EH (cell line): Measurements from ENCODE around the gene BANP.
"Not testable (repeated sequence)": the region's sequence is repeated elsewhere in the genome, so short reads cannot be mapped to it uniquely, and the experiment has no call there.

Source experiments
- DNase-seq: peaks from one replicate; pipeline ENCODE4 v3.0.0-alpha.2; 2015; ENCODE audit warnings: low read depth

The BANP gene

DNA sequence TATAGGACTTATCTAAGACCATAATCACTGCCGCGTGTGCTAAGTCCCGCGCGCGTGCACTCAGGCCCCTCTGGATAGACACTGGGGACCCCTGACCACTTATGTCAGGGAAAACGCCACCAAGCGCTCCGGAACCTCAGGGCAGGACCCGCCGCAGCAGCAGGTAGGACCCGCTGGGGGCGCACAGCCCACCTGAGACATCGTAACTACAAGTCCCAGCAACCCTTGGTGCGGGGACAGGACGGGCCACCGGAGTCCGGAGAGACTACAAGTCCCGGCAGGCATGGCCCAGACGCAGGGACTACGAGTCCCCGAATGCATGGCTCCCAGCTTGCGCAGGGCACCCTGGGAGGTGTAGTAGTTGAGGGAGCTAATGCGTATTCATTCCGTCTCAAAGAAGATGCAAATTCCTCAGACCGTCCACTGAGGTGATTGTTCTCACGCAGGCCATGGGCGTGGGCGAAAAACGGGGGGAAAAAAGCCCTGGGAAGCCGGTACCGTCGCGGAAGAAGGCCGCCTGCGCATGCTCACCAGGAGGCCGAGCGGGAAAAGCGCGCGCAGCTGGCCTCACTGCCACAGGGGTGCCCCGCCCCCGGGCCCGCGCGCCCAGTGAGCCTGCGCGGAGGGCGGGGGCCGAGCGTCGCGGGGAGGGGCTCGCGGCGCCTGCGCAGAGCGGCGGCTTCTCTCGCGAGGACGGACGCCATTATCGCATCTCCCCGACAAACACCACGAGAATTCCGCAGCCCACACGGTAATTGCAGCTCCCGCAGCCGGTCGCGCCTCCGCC is at the start of gene BANP:
TSS of gene BANP (plus strand) at position 670 of the 787 bp plus-strand sequence. CDS start 23,682 bp downstream, outside the sequence.
- DNase-seq, result peak; percentile 98

- DNase-seq, result not testable (repeated sequence)
These were observed 46.3 kb upstream of the BANP start for GRCh38 chr16:87904963-87905362.

DNA sequence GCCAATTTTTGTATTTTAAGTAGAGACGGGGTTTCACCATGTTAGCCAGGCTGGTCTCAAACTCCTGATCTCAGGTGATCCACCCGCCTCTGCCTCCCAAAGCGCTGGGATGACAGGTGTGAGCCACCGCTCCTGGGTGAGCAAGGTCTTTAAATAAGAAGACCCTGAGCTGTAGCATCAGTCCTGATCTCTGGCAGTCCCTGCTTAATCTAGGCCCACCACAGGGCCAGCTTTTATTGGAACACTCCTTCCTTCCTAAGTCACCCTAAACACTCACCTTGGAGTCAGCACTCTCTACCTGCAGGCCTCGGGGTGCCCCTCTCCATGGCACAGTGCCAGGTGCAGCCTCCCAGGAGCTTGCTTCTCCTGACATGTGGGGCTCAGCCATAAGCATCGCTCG is 45.7 kb upstream of the BANP start:
- DNase-seq, result not testable (repeated sequence)

- not testable (repeated sequence) for DNase-seq
These were observed 43.1 kb upstream of the BANP start for GRCh38 chr16:87908101-87908500.

- peak; percentile 63 for DNase-seq
These were observed 41.9 kb upstream of the BANP start for GRCh38 chr16:87909203-87909935.

- peak; percentile 57 for DNase-seq
These were observed 40.0 kb upstream of the BANP start for GRCh38 chr16:87911106-87911763.

- DNase-seq, result not testable (repeated sequence)
These were observed 38.5 kb upstream of the BANP start for GRCh38 chr16:87912691-87913090.

DNA sequence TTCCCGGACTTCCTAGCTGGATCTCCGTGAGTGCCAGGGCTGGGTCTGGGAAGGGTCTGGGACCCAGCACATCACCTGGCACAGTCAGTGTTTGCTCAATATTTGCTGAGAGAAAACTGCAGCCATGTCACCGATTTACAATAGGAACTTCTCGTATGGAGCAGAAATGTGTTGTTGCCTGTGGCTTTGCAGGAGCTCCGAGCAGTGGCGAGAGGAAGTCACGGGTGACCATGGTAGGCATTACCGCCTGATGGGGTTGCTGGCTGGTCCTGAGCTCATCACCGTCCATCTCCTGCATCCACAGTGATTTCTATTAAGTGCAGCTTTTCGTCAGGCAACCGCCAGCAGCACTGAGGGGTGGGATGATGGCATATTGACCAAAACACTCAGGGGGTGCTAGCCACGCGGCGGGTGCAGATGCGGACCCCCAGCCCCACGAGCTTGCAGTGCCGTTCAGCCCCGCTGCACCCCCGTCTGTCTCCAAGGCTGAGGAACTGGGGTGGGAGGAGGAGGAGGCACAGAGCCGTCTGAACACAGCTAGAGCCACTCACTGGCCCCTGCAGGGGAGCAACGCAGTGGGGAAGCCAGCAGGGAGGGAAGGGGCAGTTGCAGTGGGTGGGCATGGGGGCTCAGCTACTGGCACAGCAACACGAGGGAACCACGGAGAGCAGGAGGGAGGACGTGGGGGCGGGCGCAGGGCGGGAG is 37.1 kb upstream of the BANP start:
- not testable (repeated sequence) for DNase-seq

DNA sequence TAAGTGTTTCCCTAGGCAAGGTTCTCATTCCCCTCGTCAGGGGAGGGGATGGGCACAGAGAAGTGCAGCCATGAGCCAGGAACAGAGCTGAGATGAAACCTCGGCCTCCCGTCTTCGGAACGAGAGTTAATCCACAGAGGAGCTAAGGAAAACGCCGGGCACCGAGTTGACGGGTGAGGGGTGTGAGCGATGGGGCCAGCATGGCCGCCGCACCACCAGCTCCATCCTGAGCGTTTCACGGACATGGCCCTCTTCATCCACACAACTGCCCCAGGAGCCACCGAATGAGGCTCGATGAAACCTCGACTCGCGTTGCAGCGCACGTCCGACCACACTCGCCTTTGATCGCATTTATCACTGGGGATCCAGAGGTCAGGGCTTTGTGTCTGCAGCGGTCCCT is 36.4 kb upstream of the BANP start:
- DNase-seq, result no peak

DNA sequence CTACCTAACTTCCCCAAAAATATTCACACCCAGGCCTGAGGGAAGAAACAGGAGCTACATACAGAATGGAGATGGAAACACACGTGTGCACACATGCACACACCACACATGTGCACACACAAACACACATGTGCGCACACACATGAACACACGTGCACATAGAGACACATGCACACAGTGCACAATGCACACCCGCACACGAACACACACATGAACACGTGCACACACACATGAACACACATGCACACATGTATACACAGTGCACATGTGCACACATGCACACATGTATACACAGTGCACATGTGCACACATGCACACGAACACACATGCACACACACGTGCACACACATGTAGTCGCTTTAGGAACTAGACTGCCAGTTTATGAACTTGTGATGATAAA is 33.7 kb upstream of the BANP start:
- DNase-seq, result no peak

DNA sequence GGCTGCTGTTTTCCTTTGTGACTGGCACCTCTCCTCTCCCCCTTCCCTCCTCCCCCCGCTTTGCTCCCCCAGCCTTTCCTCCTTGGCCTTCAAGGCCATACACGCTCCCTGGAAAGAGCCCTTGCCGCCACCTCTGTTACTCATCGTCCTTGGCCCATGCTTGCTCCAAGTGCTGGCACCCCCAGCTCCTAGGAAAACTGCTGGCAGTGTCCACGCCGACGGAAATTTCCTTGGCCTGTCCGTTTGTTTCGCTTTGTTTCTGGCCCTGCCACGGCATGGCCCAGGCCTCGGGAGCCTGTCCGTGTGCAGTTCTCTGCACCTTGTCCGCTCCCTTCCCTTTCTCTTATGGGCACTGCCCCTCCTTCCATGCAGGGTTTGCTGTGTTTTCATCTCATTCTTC is 32.9 kb upstream of the BANP start:
- DNase-seq, result peak; percentile 62

- DNase-seq, result peak; percentile 59
These were observed 32.2 kb upstream of the BANP start for GRCh38 chr16:87918866-87919680.

DNA sequence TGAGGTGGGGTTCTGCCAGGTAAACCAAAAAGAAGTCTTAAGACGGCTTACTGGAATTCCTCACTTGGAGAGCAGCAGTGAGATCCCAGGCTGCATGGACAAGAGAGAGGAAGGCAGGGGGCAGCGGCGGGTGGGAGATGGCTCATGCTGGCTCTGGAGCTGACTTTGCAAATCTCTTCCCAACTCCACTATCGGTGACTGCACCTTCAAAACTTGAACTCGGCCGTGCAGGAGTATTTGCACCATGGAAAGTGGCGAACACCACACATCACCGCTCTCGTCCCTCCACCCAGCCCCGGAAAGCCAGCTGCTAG is 31.6 kb upstream of the BANP start:
- DNase-seq, result no peak

GRCh38 chr16:87921236-87921773 is 29.9 kb upstream of the BANP start:
- DNase-seq, result no peak

DNA sequence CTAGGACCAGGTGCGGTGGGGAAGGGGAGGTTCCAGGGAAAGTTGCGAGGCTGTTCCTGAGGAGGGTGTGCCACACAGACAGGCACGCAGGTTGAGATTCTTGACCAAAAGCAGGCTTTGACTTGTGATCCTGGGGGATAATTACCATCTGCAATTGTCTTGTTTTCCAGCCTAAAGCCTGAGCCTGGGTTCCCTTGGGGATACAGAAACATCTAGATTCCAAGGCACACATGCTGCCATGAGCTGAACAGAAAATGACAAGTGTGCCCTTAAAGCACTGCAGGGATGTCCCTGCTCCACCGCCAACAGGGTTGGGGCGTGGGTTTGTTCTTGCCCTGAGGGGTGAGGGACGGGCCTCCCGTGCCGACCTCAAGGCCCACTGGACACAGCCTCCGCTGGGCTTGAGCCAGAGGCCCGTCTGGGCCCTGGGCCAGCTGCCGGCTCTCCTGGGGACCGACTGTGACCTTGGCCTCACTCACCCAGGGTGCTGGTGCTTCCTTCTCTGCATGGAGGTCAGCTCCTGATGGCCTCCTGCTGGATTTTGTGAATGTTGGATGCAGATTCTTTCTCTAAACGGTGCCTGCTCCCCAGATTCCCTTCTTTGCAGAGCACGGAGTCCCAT is 28.9 kb upstream of the BANP start:
- DNase-seq, result no peak

DNA sequence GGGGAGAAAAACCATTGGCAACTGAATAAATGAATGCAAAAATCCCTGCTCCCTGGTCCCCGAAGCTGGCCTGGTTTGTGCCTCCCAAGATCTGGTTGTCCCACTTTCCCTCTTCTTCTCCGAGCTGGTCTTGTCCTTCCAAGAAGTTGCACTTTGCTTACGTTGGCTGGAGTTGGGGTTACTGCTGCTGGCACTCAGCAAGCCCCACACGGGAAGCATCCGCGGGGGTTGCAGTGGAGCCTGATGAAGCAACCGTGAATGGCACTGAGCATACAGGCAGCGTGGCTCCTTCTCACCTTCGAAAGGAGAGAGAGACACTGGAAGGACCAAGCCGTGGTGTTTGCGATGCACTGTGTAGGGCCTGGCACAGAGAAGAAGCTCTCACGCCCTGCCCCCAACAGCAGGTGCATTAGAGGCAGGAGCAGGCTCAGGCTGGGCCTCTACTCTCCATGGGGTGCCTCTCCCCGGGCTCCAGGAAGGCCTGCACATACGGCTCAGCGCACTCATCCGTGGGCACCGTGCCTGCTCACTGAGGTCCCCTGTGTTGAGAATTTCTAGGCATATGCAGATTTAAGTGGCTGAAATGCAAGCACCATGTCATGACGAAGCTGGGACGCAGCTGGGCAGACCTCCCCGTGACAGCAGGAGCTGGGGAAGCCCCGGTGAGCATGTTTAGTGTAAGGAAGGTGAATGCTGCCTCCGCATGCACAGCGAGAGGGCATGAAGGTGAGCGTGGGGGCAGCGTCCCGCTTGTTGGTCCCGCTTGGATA is 27.0 kb upstream of the BANP start:
- DNase-seq, result no peak

- no peak for DNase-seq
These were observed 26.2 kb upstream of the BANP start for GRCh38 chr16:87924811-87925670.

DNA sequence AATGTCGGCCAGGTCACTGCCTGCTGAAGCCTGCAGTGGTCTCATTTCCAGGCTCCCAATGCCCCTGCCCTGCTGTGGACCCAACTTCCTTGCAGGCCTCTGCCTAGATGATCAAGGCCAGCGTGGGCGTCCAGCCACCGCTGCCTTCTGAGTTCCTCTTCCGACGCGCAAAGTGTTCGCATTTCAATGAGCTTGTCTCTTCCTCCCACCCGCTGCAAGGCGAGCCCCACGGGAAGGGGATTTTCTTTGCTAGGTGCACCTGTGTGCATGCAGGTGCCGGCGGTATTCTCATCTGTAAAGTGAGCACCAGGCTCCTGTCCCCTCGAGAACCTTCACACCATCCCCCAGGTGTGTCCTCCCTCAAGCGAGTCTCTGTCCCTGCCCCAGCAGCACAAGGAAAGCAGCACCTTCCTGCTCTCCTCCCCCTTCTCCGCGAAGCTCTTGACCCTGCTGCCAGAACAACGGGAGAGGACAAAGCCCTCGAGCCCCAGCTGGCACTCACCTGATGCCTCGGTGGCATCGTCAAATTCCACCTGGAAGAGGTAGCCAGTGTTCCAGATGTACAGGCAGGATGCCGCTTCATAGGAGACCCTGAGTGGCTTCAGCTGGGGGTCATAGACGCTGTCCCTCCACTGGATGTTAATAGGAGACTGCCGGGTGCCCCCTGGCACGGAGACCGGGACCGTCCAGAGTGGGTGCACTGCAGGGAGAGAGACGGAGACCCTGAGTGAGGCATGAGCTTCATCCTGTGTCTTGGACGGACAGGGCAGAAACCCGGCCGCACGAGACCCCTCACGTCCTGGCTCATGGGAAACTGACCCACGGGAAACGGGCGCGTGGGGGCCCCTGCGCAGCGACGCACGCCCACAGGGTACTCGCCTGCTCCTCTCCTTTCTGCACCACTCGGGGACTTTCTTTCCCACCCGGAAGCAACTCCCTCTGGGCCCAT is 24.7 kb upstream of the BANP start:
- no peak for DNase-seq
